Astrocyte (in vitro differentiated cells and primary cell): ENCODE data around the gene UGT3A1. TPM values are rescaled to one million over a fixed set of nuclear protein-coding genes. Genes with fewer than 3 reads are reported as not detected.
A peak's percentile ranks its signal among the peaks of the same experiment; 100 is the strongest.

Experiments
- DNase-seq: peaks from one replicate; pipeline ENCODE4 v3.0.0-alpha.2; 2010; ENCODE audit warnings: low read depth
- FAIRE-seq: peaks from 2 replicates; lab custom pipeline; 2011; peaks lifted over from hg19 to GRCh38; lab: Jason Lieb, UNC
- H2AFZ ChIP-seq: 2 replicates; pipeline ENCODE4 v1.6.0; 2012; ENCODE audit warnings: low read depth, low read length, inconsistent platforms
- H3K27ac ChIP-seq: 2 replicates; pipeline ENCODE4 v1.5.1; 2011; ENCODE audit warnings: low read depth, low read length, inconsistent platforms
- H3K27me3 ChIP-seq: 2 replicates; pipeline ENCODE4 v1.6.0; 2011; ENCODE audit warnings: low read length, inconsistent platforms; ENCODE audit not compliant: insufficient read depth
- H3K36me3 ChIP-seq: 2 replicates; pipeline ENCODE4 v1.5.1; 2011; ENCODE audit warnings: low read length, inconsistent platforms; ENCODE audit not compliant: insufficient read depth
- H3K4me1 ChIP-seq: 2 replicates; pipeline ENCODE4 v1.5.1; 2011; ENCODE audit warnings: low read length, inconsistent platforms; ENCODE audit not compliant: insufficient read depth
- H3K4me2 ChIP-seq: 2 replicates; pipeline ENCODE4 v1.6.0; 2012; ENCODE audit warnings: low read length, inconsistent platforms
- H3K4me3 ChIP-seq: 2 replicates; pipeline ENCODE4 v1.5.1; 2011; ENCODE audit warnings: low read depth, mild to moderate bottlenecking, low read length, inconsistent platforms; ENCODE audit not compliant: insufficient read depth
- H3K79me2 ChIP-seq: 2 replicates; pipeline ENCODE4 v1.6.0; 2012; ENCODE audit warnings: mild to moderate bottlenecking, low read length, inconsistent platforms; ENCODE audit not compliant: insufficient read depth
- H3K9ac ChIP-seq: 2 replicates; pipeline ENCODE4 v1.6.0; 2012; ENCODE audit warnings: mild to moderate bottlenecking, low read length, inconsistent platforms
- H3K9me3 ChIP-seq: 2 replicates; pipeline ENCODE4 v1.5.1; 2012; ENCODE audit warnings: low read depth, mild to moderate bottlenecking, low read length, inconsistent platforms; ENCODE audit not compliant: insufficient read depth
- H4K20me1 ChIP-seq: 2 replicates; pipeline ENCODE4 v1.6.0; 2012; ENCODE audit warnings: low read length, inconsistent platforms; ENCODE audit not compliant: insufficient read depth
- H3K27ac Mint-ChIP-seq: one replicate; pipeline ENCODE4 v1.8.0; 2021; ENCODE audit warnings: mild to moderate bottlenecking, mixed read lengths; ENCODE audit not compliant: unreplicated experiment
- H3K27me3 Mint-ChIP-seq: one replicate; pipeline ENCODE4 v1.8.0; 2021; ENCODE audit warnings: low read depth, mixed read lengths; ENCODE audit not compliant: unreplicated experiment
- H3K36me3 Mint-ChIP-seq: one replicate; pipeline ENCODE4 v1.8.0; 2021; ENCODE audit warnings: low read depth, mixed read lengths; ENCODE audit not compliant: unreplicated experiment
- H3K4me1 Mint-ChIP-seq: one replicate; pipeline ENCODE4 v1.8.0; 2021; ENCODE audit warnings: low read depth, mixed read lengths; ENCODE audit not compliant: unreplicated experiment
- H3K4me3 Mint-ChIP-seq: one replicate; pipeline ENCODE4 v1.8.0; 2021; ENCODE audit warnings: mild to moderate bottlenecking, moderate library complexity, mixed read lengths; ENCODE audit not compliant: unreplicated experiment
- H3K9me3 Mint-ChIP-seq: one replicate; pipeline ENCODE4 v1.8.0; 2021; ENCODE audit warnings: mild to moderate bottlenecking, mixed read lengths; ENCODE audit not compliant: unreplicated experiment
- EZH2 ChIP-seq: IDR thresholded peaks from 2 replicates; pipeline ENCODE4 v1.6.1; 2012; ENCODE audit warnings: mild to moderate bottlenecking, low read length, inconsistent platforms; ENCODE audit not compliant: insufficient read depth
- total RNA-seq: library from RNA; stranded (reverse); gene quantifications from 2 replicates; pipeline ENCODE4 v1.2.1, GENCODE V29; 2021
- TF ChIP-seq, protein P1 (sequence below): IDR thresholded peaks from 2 replicates; pipeline ENCODE4 v1.5.1; 2011; ENCODE audit warnings: low read depth, mild to moderate bottlenecking, inconsistent platforms, low read length, moderate library complexity; ENCODE audit not compliant: insufficient read depth

UGT3A1 gene
- total RNA-seq, 1 donor from 2014 or later: 0.14 TPM

DNA sequence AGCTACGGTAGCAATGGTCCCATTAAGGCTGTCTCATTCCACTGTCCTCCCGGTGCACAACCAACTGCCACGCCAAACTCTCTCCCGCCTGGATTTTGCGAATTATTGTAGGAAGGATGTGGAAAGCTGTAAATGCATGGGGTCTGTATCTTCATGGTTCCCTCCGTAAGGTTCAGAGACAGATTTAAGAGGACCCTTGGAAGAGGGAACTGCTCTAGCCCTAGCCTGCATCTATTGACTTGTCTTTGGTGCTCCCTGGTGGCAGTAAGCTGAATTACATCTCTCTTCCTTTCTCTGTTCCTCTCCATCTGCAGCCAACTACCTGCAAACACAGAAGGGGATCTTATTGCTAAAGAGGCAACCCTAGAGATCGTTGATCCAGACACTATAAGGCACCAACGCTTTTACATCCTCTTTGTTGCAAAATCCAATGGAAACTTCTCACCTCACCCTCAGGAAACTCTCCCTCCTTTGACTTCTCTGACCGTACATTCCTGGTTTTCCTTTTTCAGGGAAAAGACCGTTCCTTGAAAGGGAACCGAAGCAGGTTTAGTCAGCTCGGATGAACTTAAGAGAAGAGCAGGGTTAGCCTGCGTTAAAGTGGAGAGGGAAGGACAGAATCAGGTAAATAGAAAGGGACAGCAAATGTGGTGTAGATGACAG is 64.7 kb downstream of the UGT3A1 start:
- no peak for TF ChIP-seq EZH2
- TF ChIP-seq, protein P1, sequence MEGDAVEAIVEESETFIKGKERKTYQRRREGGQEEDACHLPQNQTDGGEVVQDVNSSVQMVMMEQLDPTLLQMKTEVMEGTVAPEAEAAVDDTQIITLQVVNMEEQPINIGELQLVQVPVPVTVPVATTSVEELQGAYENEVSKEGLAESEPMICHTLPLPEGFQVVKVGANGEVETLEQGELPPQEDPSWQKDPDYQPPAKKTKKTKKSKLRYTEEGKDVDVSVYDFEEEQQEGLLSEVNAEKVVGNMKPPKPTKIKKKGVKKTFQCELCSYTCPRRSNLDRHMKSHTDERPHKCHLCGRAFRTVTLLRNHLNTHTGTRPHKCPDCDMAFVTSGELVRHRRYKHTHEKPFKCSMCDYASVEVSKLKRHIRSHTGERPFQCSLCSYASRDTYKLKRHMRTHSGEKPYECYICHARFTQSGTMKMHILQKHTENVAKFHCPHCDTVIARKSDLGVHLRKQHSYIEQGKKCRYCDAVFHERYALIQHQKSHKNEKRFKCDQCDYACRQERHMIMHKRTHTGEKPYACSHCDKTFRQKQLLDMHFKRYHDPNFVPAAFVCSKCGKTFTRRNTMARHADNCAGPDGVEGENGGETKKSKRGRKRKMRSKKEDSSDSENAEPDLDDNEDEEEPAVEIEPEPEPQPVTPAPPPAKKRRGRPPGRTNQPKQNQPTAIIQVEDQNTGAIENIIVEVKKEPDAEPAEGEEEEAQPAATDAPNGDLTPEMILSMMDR: peak; percentile 82
- no peaks in the 10 kb centered on the region for H3K9me3 ChIP-seq
- peak; percentile 8 for DNase-seq
- peaks cover 50% of the 10 kb centered on the region for H3K27me3 Mint-ChIP-seq
- peak; percentile 9 for FAIRE-seq
- no peaks in the 10 kb centered on the region for H3K36me3 ChIP-seq
- peak overlapping the region; percentile 57 for H3K4me3 Mint-ChIP-seq
- no peak overlapping the region for H3K27ac Mint-ChIP-seq
- H3K36me3 Mint-ChIP-seq: no peaks in the 10 kb centered on the region
- no peak overlapping the region for H3K4me3 ChIP-seq
- no peaks in the 10 kb centered on the region for H3K79me2 ChIP-seq
- H3K9ac ChIP-seq: no peak overlapping the region
- H3K4me2 ChIP-seq: peak overlapping the region; percentile 13
- H4K20me1 ChIP-seq: no peaks in the 10 kb centered on the region
- H2AFZ ChIP-seq: no peak overlapping the region
- H3K4me1 Mint-ChIP-seq: peaks cover 3% of the 10 kb centered on the region
- H3K9me3 Mint-ChIP-seq: no peaks in the 10 kb centered on the region
- H3K27ac ChIP-seq: no peak overlapping the region
- peaks cover 10% of the 10 kb centered on the region for H3K27me3 ChIP-seq
- H3K4me1 ChIP-seq: peaks cover 14% of the 10 kb centered on the region

DNA sequence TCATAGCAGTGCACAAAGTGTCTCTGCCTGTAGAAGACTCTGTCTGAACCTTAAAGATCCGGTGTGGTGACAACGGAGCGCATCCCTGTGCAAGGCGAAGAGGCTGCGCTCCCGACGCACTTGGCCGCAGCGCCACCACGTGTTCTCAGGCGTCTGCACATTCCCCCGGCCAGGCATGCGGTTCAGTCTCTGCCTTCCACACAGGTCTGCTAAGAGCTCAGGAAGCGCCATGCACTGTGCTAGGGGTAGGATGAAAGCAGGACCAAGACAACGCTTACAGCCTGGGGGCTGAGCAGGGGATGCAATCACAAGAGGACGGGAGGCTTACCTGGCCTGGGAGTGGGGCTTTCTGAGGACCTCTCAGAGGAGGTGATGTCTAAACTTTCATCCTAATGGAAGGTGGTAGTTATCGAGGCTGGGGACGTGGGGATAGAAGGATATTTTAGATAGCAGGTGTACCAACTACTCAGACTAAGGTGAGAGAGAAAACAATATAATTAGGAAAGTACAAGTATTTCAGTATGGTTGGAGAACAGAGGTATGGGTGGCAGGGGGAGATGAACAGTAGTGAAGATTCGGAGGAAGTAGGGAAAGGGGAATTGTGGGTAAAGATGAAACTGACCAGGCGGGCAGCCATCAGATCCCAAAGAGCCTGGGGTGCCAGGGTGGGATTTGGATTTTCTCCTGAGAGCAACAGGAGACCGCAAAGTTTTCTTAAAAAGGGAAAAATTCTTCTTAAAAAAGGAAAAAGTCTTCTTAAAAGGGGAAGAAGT is 66.1 kb downstream of the UGT3A1 start:
- H3K9ac ChIP-seq: no peak overlapping the region
- peaks cover 3% of the 10 kb centered on the region for H3K4me1 Mint-ChIP-seq

More for the DNA sequence above, 66.1 kb downstream of the UGT3A1 start:
- FAIRE-seq: peak; percentile 59
- Histone ChIP-seq H2AFZ (peak overlapping the region; percentile 70), H3K36me3 (no peaks in the 10 kb centered on the region), H3K9me3 (no peaks in the 10 kb centered on the region), H3K4me1 (peaks cover 14% of the 10 kb centered on the region), H4K20me1 (no peaks in the 10 kb centered on the region), H3K27ac (no peak overlapping the region), H3K4me3 (no peak overlapping the region), H3K4me2 (peak overlapping the region; percentile 73), H3K79me2 (no peaks in the 10 kb centered on the region), H3K27me3 (peaks cover 7% of the 10 kb centered on the region)
- no peaks in the 10 kb centered on the region for H3K36me3 Mint-ChIP-seq
- no peak for TF ChIP-seq EZH2
- TF ChIP-seq, protein P1: peak; percentile 61
- no peak overlapping the region for H3K27ac Mint-ChIP-seq
- H3K4me3 Mint-ChIP-seq: no peak overlapping the region
- H3K9me3 Mint-ChIP-seq: no peaks in the 10 kb centered on the region
- H3K27me3 Mint-ChIP-seq: peaks cover 53% of the 10 kb centered on the region
- DNase-seq: peak; percentile 54
